CD14-positive monocyte (primary cell): ENCODE data around the gene SSBP3. TPM values are rescaled to one million over a fixed set of nuclear protein-coding genes. Genes with fewer than 3 reads are reported as not detected.

Source experiments
- DNase-seq, 3 donors: peaks; one replicate each; pipeline ENCODE4 v3.0.0-alpha.2; 2011 to 2022
- H2AFZ ChIP-seq: 2 replicates; pipeline ENCODE4 v1.6.0; 2012; ENCODE audit warnings: mild to moderate bottlenecking, low read depth, low read length, inconsistent platforms; ENCODE audit not compliant: insufficient read depth, poor library complexity, severe bottlenecking
- H3K27ac ChIP-seq, 2 donors: 1 replicate in 1 of 2; 2 replicates in 1 of 2; pipeline ENCODE4 v1.5.1; 2012 to 2013; ENCODE audit warnings: low read length in 2 of 2, control low read depth in 1 of 2, inconsistent platforms in 1 of 2, low read depth in 1 of 2, mild to moderate bottlenecking in 1 of 2
- H3K27me3 ChIP-seq, 2 donors: one replicate each; pipeline versions ENCODE4 v1.6.0 to v1.6.1; 2011 to 2013; ENCODE audit warnings: low read length in 2 of 2; ENCODE audit not compliant: control insufficient read depth in 2 of 2, insufficient read depth in 2 of 2
- H3K36me3 ChIP-seq, 2 donors: replicated peaks in 1 of 2; 1 replicate in 1 of 2; 2 replicates in 1 of 2; pipeline versions ENCODE4 v1.5.1 to v1.6.1; 2012 to 2013; ENCODE audit warnings: low read length in 2 of 2, control low read depth in 1 of 2, inconsistent platforms in 1 of 2, mild to moderate bottlenecking in 1 of 2; ENCODE audit not compliant: insufficient read depth in 2 of 2, control insufficient read depth in 1 of 2
- H3K4me1 ChIP-seq, 2 donors: 1 replicate in 1 of 2; 2 replicates in 1 of 2; pipeline versions ENCODE4 v1.5.1 to v1.6.1; 2012 to 2013; ENCODE audit warnings: low read length in 2 of 2, control low read depth in 1 of 2, inconsistent platforms in 1 of 2, mild to moderate bottlenecking in 1 of 2, moderate library complexity in 1 of 2; ENCODE audit not compliant: insufficient read depth in 2 of 2, control insufficient read depth in 1 of 2
- H3K4me2 ChIP-seq: replicated peaks from 2 replicates; pipeline ENCODE3; 2012; ENCODE audit warnings: low read length, moderate library complexity, mild to moderate bottlenecking; ENCODE audit not compliant: poor library complexity, severe bottlenecking; ENCODE audit errors: extremely low read depth
- H3K4me3 ChIP-seq, 3 experiments: fragments of 200-600 bp in 1 of 3; sonication (generic) in 1 of 3; replicated peaks in 1 of 3; 1 replicate in 2 of 3; 2 replicates in 1 of 3; pipeline ENCODE4 v1.5.1; 2011 to 2013; ENCODE audit warnings: low read length in 3 of 3, mild to moderate bottlenecking in 3 of 3, control low read depth in 2 of 3, low read depth in 2 of 3, inconsistent platforms in 1 of 3, moderate library complexity in 1 of 3
- H3K79me2 ChIP-seq: 2 replicates; pipeline ENCODE4 v1.6.0; 2012; ENCODE audit warnings: mild to moderate bottlenecking, control low read depth, inconsistent platforms, low read length, moderate library complexity; ENCODE audit not compliant: insufficient read depth
- H3K9ac ChIP-seq: 2 replicates; pipeline ENCODE4 v1.6.0; 2017; ENCODE audit warnings: low read length, mild to moderate bottlenecking; ENCODE audit not compliant: insufficient read depth, poor library complexity, severe bottlenecking
- H3K9me3 ChIP-seq, 2 donors: replicated peaks in 1 of 2; 1 replicate in 1 of 2; 2 replicates in 1 of 2; pipeline versions ENCODE4 v1.5.1 to v1.6.1; 2012 to 2013; ENCODE audit warnings: low read length in 2 of 2, control low read depth in 1 of 2; ENCODE audit not compliant: control insufficient read depth in 1 of 2, insufficient read depth in 1 of 2
- H4K20me1 ChIP-seq: 2 replicates; pipeline ENCODE4 v1.6.0; 2012; ENCODE audit warnings: mild to moderate bottlenecking, low read length, control low read depth, moderate library complexity; ENCODE audit not compliant: insufficient read depth
- H3K27ac Mint-ChIP-seq, 7 donors: one replicate each; pipeline ENCODE4 v1.8.0; 2020; ENCODE audit warnings: mild to moderate bottlenecking in 7 of 7, mixed read lengths in 7 of 7, moderate library complexity in 6 of 7, inconsistent platforms in 2 of 7
- H3K27me3 Mint-ChIP-seq, 3 donors: one replicate each; pipeline ENCODE4 v1.8.0; 2021 to 2022; ENCODE audit warnings: low read depth in 3 of 3, mild to moderate bottlenecking in 3 of 3, mixed read lengths in 3 of 3, moderate library complexity in 3 of 3, inconsistent platforms in 1 of 3
- H3K36me3 Mint-ChIP-seq, 2 donors: one replicate each; pipeline ENCODE4 v1.8.0; 2020; ENCODE audit warnings: mixed read lengths in 2 of 2, inconsistent platforms in 1 of 2, mild to moderate bottlenecking in 1 of 2
- H3K4me1 Mint-ChIP-seq: one replicate; pipeline ENCODE4 v1.8.0; 2020; ENCODE audit warnings: mild to moderate bottlenecking, mixed read lengths
- H3K4me3 Mint-ChIP-seq, 2 donors: one replicate each; pipeline ENCODE4 v1.8.0; 2020; ENCODE audit warnings: mild to moderate bottlenecking in 2 of 2, mixed read lengths in 2 of 2, moderate library complexity in 1 of 2
- H3K9me3 Mint-ChIP-seq, 7 donors: one replicate each; pipeline ENCODE4 v1.8.0; 2020 to 2022; ENCODE audit warnings: mixed read lengths in 7 of 7, mild to moderate bottlenecking in 6 of 7, moderate library complexity in 6 of 7, inconsistent platforms in 2 of 7
- WGBS: methylation state at CpG from one replicate; pipeline ENCODE4 v1.1.5; 2013; ENCODE audit warnings: missing lambda C conversion rate; ENCODE audit not compliant: insufficient coverage; 5-methylcytosine and 5-hydroxymethylcytosine counted together
- intact Hi-C, 2 donors: fragments of 100-400 bp; cut with micrococcal nuclease; formaldehyde crosslinking; loops; one replicate each; pipeline versions ENCODE4 v1.15.0 to v1.15.1; 2023
- polyA plus RNA-seq, 3 donors: library from polyadenylated mRNA; depleted of rRNA in 1 of 3; unstranded in 2 of 3; stranded (reverse) in 1 of 3; fragments of 300-500 nt in 2 of 3; fragments of >200 nt in 1 of 3; fragmentation: Illumina TruSeq in 2 of 3; gene quantifications; 1 replicate in 2 of 3; 2 replicates in 1 of 3; pipeline ENCODE4 v1.2.3, GENCODE V29; 2012 to 2021
- TF ChIP-seq, protein P1 (sequence below): fragments of 200-600 bp; IDR thresholded peaks from one replicate; pipeline ENCODE4 v1.8.0; 2022; ENCODE audit warnings: antibody characterized with exemption, mild to moderate bottlenecking

Gene SSBP3
- polyA plus RNA-seq, 3 donors = 4.1 to 30.7 (median 4.3) TPM

DNA sequence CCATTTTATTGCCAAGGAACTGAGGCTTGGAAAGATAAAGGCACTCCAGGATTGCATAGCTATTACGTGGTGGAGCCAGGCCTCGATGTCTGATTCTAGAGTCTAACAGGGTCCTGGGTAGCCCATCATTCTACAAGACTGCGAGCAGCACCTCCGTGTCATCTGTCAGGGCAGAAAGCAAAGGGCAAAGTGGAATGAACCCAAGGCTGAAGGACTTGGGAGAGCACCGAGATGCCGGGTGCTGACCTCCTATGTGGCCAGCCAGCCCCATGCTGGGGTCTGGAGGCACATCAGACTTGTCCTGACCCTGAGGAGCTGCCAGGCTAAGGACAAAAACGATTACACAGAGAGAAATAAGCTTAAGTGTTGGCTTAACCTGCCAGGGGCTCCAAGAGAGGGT lies 143.9 kb downstream of the SSBP3 start:
- no peaks in the 10 kb centered on the region for H3K36me3 ChIP-seq
- peaks cover 9% of the 10 kb centered on the region for H4K20me1 ChIP-seq
- no peak overlapping the region for H3K4me3 ChIP-seq
- no peak overlapping the region for H3K4me2 ChIP-seq
- H3K4me1 Mint-ChIP-seq = no peaks in the 10 kb centered on the region
- no peak overlapping the region for H3K9ac ChIP-seq
- no peak overlapping the region for H2AFZ ChIP-seq
- H3K36me3 Mint-ChIP-seq = peaks cover 5 to 11% of the 10 kb centered on the region in 2 donors
- H3K79me2 ChIP-seq = no peaks in the 10 kb centered on the region
- intact Hi-C loops = no loop called here
- H3K4me3 Mint-ChIP-seq = no peak overlapping the region
- no peak overlapping the region for H3K27ac Mint-ChIP-seq
- TF ChIP-seq, protein P1, sequence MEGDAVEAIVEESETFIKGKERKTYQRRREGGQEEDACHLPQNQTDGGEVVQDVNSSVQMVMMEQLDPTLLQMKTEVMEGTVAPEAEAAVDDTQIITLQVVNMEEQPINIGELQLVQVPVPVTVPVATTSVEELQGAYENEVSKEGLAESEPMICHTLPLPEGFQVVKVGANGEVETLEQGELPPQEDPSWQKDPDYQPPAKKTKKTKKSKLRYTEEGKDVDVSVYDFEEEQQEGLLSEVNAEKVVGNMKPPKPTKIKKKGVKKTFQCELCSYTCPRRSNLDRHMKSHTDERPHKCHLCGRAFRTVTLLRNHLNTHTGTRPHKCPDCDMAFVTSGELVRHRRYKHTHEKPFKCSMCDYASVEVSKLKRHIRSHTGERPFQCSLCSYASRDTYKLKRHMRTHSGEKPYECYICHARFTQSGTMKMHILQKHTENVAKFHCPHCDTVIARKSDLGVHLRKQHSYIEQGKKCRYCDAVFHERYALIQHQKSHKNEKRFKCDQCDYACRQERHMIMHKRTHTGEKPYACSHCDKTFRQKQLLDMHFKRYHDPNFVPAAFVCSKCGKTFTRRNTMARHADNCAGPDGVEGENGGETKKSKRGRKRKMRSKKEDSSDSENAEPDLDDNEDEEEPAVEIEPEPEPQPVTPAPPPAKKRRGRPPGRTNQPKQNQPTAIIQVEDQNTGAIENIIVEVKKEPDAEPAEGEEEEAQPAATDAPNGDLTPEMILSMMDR = no peak
- no peak overlapping the region for H3K27ac ChIP-seq
- H3K9me3 ChIP-seq = no peaks in the 10 kb centered on the region
- H3K27me3 Mint-ChIP-seq = no peaks in the 10 kb centered on the region
- no peaks in the 10 kb centered on the region for H3K9me3 Mint-ChIP-seq
- no peaks in the 10 kb centered on the region for H3K4me1 ChIP-seq
- H3K27me3 ChIP-seq = no peaks in the 10 kb centered on the region
- DNase-seq = no peak
- WGBS = 94% methylated on average over 6 of the region's 7 CpGs

DNA sequence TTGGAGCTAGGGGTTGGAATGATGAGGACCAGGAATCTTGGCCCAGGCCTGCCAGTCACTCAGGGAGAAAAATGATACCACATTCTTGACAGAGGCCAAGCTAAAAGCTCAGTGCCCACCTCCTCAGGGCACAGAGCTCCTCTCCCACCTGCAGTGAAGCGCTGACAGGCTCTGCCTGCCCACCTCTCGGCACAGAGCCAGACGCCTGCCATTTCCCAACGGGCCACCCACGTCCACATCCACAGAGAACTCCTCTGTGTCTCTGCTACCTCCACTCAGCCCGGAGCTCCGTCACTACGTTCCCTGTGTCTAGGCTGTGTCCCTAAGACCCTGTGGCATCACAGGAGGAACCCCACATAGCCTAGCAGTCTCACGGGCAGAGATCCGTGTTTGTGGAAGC lies 145.4 kb downstream of the SSBP3 start:
- Mint-ChIP-seq H3K36me3 (peaks cover 8 to 11% of the 10 kb centered on the region in 2 donors), H3K4me1 (no peaks in the 10 kb centered on the region), H3K27me3 (peaks cover 0 to 1% (median 0%) of the 10 kb centered on the region in 3 donors), H3K9me3 (peaks cover 0 to 1% (median 0%) of the 10 kb centered on the region in 7 donors), H3K27ac (no peak overlapping the region), H3K4me3 (no peak overlapping the region)
- Histone ChIP-seq H3K27me3 (no peaks in the 10 kb centered on the region), H3K79me2 (no peaks in the 10 kb centered on the region), H3K36me3 (no peaks in the 10 kb centered on the region), H4K20me1 (peaks cover 6% of the 10 kb centered on the region), H3K9me3 (no peaks in the 10 kb centered on the region), H3K4me2 (no peak overlapping the region), H3K4me1 (no peaks in the 10 kb centered on the region), H3K9ac (no peak overlapping the region), H3K4me3 (no peak overlapping the region), H2AFZ (no peak overlapping the region), H3K27ac (no peak overlapping the region)
- DNase-seq = no peak
- WGBS = 96% methylated on average over 10 of the region's 10 CpGs
- intact Hi-C loops = no loop called here
- TF ChIP-seq, protein P1 = no peak
